Thoracic aorta (tissue), 2 donors: ENCODE results near the gene FBLN2. TPM values are rescaled to one million over a fixed set of nuclear protein-coding genes. Genes with fewer than 3 reads are reported as not detected.

Source experiments
- ATAC-seq: fragments of 150-250 bp; one replicate; pipeline ENCODE4 v1.8.0; 2017; ENCODE audit warnings: low read depth; ENCODE audit not compliant: insufficient number of reproducible peaks, low FRiP score
- DNase-seq: peaks from one replicate; pipeline ENCODE4 v3.0.0-alpha.2; 2020; ENCODE audit warnings: low spot score
- H3K27ac ChIP-seq, 2 donors: fragments of 200-600 bp; sonication (generic); 1 replicate in 1 of 2; 2 replicates in 1 of 2; pipeline ENCODE4 v1.5.1; 2016; ENCODE audit warnings: mild to moderate bottlenecking in 2 of 2, moderate library complexity in 2 of 2
- H3K27me3 ChIP-seq: fragments of 200-600 bp; sonication (generic); replicated peaks from 2 replicates; pipeline ENCODE4 v1.6.0; 2016; ENCODE audit warnings: mild to moderate bottlenecking; ENCODE audit not compliant: insufficient read depth
- H3K36me3 ChIP-seq: fragments of 200-600 bp; sonication (generic); one replicate; pipeline ENCODE4 v1.5.1; 2016
- H3K4me1 ChIP-seq, 2 donors: fragments of 200-600 bp; sonication (generic); 1 replicate in 1 of 2; 2 replicates in 1 of 2; pipeline versions ENCODE4 v1.5.1 to v1.6.0; 2016; ENCODE audit warnings: low read depth in 2 of 2, mild to moderate bottlenecking in 1 of 2; ENCODE audit not compliant: control insufficient read depth in 1 of 2
- H3K4me3 ChIP-seq: fragments of 200-600 bp; sonication (generic); 2 replicates; pipeline ENCODE4 v1.5.1; 2016; ENCODE audit warnings: mild to moderate bottlenecking
- H3K9me3 ChIP-seq: fragments of 200-600 bp; sonication (generic); 2 replicates; pipeline ENCODE4 v1.5.1; 2016
- total RNA-seq, 2 donors: library from RNA; depleted of rRNA; stranded (reverse); fragments of >200 nt; gene quantifications; one replicate each; pipeline versions ENCODE4 v1.1.0 to v1.2.3, GENCODE V29; 2016
- TF ChIP-seq, protein P1 (sequence below): fragments of 200-600 bp; sonication (generic); IDR thresholded peaks from one replicate; pipeline ENCODE4 v1.5.1; 2019; ENCODE audit warnings: antibody characterized with exemption

Gene FBLN2
- total RNA-seq, 2 donors from 2014 or later = 233 to 328 TPM

DNA sequence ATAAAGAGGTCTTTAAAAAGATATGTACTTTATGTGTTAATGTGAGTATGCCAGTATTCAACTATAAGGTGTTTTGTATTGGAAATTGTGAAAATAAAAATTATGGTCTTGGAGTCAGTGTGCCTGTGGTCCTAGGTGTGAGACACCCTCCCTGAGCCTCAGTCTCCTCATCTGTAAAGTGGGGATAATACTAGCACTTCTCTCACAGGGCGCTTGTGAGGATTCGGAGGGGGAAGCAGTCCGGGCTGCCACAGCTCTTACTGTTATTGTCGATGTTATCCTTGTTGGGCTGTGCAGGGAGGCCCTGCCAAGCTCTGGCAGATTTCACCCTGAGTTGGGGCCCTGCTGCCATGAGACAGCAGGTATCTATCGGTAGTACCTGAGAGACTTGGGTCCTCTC, 26.7 kb upstream of the FBLN2 start:
- Histone ChIP-seq H3K36me3 (no peaks in the 10 kb centered on the region), H3K4me1 (peaks cover 5 to 18% of the 10 kb centered on the region in 2 donors), H3K27me3 (no peaks in the 10 kb centered on the region), H3K9me3 (no peaks in the 10 kb centered on the region), H3K27ac (no peak overlapping the region), H3K4me3 (no peak overlapping the region)
- ATAC-seq (no peak), DNase-seq (no peak)
- TF ChIP-seq, protein P1, sequence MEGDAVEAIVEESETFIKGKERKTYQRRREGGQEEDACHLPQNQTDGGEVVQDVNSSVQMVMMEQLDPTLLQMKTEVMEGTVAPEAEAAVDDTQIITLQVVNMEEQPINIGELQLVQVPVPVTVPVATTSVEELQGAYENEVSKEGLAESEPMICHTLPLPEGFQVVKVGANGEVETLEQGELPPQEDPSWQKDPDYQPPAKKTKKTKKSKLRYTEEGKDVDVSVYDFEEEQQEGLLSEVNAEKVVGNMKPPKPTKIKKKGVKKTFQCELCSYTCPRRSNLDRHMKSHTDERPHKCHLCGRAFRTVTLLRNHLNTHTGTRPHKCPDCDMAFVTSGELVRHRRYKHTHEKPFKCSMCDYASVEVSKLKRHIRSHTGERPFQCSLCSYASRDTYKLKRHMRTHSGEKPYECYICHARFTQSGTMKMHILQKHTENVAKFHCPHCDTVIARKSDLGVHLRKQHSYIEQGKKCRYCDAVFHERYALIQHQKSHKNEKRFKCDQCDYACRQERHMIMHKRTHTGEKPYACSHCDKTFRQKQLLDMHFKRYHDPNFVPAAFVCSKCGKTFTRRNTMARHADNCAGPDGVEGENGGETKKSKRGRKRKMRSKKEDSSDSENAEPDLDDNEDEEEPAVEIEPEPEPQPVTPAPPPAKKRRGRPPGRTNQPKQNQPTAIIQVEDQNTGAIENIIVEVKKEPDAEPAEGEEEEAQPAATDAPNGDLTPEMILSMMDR = no peak

DNA sequence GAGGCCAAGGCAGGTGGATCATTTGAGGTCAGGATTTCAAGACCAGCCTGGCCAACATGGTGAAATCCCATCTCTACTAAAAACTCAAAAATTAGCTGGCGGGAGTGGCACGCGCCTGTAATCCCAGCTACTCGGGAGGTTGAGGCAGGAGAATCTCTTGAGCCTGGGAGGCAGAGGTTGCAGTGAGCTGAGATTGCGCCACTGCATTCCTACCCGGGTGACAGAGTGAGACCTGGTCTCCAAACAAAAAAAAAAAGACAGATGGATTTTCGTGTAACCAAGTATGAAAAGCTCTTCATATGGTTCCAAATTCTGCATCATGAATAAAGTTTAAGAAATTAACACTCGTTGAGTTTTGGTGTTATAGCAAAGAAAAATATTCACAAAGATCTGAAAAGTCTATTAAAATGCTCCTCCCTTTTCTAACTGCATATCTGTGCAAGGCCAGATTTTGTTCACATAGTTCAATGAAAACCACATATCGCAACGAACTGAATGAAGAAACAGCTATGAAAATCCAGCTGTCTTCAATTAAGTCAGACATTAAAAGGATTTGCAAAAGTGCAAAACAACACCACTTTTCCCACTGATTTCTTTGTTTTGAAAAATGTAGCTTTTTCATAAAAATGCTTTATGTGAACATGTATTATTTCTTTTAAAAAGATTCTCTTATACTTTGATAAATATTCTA, 23.8 kb upstream of the FBLN2 start:
- no peak overlapping the region for H3K4me3 ChIP-seq
- no peak for ATAC-seq

DNA sequence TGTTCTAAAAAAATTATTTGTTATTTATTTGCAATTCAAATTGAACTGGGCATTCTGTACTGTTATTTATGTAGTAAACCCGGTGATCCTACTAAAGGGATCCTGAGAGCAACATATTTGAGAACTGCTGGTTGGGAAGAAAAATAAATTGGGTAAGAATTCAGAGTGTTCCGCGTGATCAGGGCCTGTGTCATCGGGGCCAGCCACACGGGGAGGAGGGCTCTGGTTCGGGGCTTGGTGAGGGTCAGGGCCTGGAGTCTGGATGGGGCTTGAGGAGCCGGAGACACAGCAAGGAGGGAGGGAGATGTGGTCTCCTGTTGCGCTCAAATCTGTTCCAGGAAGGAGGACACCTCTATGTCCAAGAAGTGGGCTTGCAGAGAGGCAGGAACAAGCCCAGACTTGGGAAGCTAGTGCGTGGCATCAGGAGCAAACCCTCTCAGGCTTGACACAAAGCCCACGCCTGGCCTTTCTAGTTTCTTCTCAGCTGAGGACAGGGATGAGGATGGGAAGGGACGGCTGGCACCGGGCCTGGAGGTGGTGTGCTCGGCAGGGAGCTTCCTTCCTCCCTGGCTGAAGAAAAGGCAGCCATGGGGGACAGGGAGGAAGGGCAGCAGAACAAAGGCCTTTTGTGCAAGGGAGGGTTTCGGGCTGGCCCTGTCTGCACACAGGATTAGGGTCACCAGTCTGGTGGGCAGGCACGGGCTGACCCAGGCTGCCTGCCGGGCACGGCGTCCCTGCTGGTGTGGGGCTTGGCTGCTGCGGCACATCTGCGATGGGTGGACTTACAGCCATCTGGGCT, 22.9 kb upstream of the FBLN2 start:
- no peak for ATAC-seq
- TF ChIP-seq, protein P1 = no peak
- no peak overlapping the region for H3K27ac ChIP-seq
- no peak for DNase-seq
- no peak overlapping the region for H3K4me3 ChIP-seq
- no peaks in the 10 kb centered on the region for H3K27me3 ChIP-seq
- H3K9me3 ChIP-seq = no peaks in the 10 kb centered on the region
- no peaks in the 10 kb centered on the region for H3K4me1 ChIP-seq
- H3K36me3 ChIP-seq = no peaks in the 10 kb centered on the region

More for the DNA sequence above, 23.8 kb upstream of the FBLN2 start:
- no peaks in the 10 kb centered on the region for H3K9me3 ChIP-seq
- DNase-seq = no peak
- no peak overlapping the region for H3K27ac ChIP-seq
- TF ChIP-seq, protein P1 = no peak
- no peaks in the 10 kb centered on the region for H3K36me3 ChIP-seq
- no peaks in the 10 kb centered on the region for H3K27me3 ChIP-seq
- H3K4me1 ChIP-seq = no peaks in the 10 kb centered on the region

DNA sequence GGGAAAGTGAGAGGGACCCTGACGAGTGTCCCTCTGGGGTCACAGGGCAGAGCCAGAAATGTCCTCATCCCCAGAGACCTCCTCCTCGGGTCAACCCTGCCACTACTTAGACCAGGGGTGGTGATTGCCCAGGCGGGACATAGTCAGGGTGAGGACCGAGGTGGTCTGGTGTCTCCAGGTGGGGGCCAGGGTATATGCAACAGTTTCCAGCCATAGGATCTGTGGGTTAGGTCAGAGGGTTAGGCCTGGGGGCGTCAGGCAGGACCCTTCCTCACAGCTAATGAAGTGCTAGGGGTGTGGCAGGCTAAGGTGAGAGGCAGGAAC, 22.3 kb upstream of the FBLN2 start:
- H3K36me3 ChIP-seq = no peaks in the 10 kb centered on the region
- TF ChIP-seq, protein P1 = no peak
- H3K9me3 ChIP-seq = no peaks in the 10 kb centered on the region
- H3K4me1 ChIP-seq = no peaks in the 10 kb centered on the region
- H3K27me3 ChIP-seq = no peaks in the 10 kb centered on the region
- no peak overlapping the region for H3K27ac ChIP-seq
- DNase-seq (no peak), ATAC-seq (no peak)
- no peak overlapping the region for H3K4me3 ChIP-seq

DNA sequence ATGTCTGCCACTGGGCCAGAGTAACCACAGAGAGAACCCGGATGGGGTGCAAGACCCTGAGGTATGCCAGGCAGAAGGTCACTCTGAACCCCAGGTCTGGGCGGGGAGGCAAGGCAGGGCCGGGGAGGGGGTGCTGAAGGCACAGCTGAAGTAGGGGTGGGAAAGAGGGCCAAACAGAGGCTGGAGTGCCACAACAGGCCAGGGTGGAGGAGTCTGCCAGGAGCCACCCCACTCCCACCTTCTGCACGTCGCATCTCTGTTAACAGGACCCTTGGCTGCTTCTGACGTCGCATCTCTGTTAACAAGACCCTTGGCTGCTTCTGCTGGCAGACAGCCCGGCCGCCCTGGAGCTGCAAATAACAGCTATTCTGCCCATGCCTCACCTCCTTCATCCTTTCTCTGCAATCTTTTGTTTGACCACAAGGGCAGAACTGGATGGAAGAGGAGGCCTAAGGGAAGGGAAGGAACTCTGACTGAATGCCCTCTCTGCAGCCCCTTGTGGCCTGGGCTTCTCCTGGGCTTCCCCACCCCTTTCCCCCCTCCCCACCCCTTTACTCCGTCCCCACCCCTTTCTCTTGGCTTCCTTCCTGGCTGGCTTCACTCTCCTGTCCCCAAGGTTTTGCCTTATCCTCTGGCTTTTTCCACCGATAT, 20.6 kb upstream of the FBLN2 start:
- H3K27ac ChIP-seq = no peak overlapping the region
- H3K9me3 ChIP-seq = no peaks in the 10 kb centered on the region
- TF ChIP-seq, protein P1 = peak; percentile 17
- no peaks in the 10 kb centered on the region for H3K4me1 ChIP-seq
- ATAC-seq (no peak), DNase-seq (no peak)
- H3K27me3 ChIP-seq = no peaks in the 10 kb centered on the region
- H3K36me3 ChIP-seq = no peaks in the 10 kb centered on the region
- H3K4me3 ChIP-seq = no peak overlapping the region
